GM18507 (cell line): ENCODE results near the gene HADHA.
A peak's percentile ranks its signal among the peaks of the same experiment; 100 is the strongest.
"Not testable (repeated sequence)": the region's sequence is repeated elsewhere in the genome, so short reads cannot be mapped to it uniquely, and the experiment has no call there.

Source experiments
- DNase-seq: peaks from one replicate; pipeline ENCODE4 v3.0.0; 2011; ENCODE audit warnings: low read depth; ENCODE audit not compliant: insufficient read length; ENCODE audit errors: extremely low spot score
- FAIRE-seq: peaks from 2 replicates; lab custom pipeline; 2011; peaks lifted over from hg19 to GRCh38; lab: Jason Lieb, UNC

HADHA gene

DNA sequence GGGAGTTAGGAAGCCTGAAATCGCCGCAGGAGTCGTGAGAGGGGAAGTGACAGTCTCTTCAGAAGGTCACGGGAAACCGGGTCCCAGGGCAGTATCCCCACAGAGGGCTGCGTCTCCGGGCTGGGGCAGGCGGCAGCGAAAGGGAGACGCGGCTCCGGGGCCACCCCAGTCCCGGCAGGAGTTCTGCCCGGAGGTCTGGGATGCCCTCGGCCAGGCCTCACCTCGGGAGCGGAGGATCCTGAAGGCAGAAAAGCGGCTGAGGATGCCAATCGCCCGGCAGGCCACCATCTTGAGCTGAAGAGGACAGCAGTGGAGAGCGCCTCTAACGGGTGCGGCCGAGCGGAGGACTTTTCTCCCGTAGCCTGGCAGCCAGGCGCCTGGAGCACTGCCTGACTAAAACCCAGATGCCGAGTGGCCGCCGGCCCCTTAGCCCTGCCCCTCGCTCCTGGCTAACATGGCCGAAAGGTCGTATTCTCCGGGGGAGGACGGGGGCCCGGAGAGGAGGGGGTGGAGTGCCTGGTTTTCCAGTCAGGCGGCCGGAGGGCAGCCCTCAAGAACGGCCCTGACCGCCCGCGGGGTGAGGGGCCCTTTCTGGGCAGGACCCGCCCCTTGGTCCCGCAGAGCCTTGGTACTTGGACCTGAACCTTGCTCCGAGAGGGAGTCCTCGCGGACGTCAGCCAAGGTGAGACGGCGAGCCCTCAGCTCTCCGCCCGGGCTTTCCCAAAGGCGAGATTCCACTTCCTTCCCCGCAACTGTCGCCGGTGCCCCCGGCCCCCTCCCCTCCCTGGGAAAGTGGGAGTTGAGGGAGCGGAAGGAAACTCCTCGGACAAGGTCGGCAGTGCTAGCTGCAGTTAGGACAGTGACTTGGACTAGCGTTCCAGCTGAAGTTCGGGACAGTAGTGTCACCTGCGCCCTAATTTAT is at the start of gene HADHA, which contains the start of gene HADHB:
TSS of gene HADHA (minus strand) at position 324 of the 922 bp plus-strand sequence. CDS start at position 288, 36 bp downstream.
TSS of gene HADHB (plus strand) at position 631 of the 922 bp plus-strand sequence. CDS start 9,316 bp downstream, outside the sequence.
- FAIRE-seq, result peak; percentile 92
- peak; percentile 63 for DNase-seq

GRCh38 chr2:26292646-26293045 is 48.2 kb upstream of the HADHA start:
- DNase-seq (no peak), FAIRE-seq (no peak)

DNA sequence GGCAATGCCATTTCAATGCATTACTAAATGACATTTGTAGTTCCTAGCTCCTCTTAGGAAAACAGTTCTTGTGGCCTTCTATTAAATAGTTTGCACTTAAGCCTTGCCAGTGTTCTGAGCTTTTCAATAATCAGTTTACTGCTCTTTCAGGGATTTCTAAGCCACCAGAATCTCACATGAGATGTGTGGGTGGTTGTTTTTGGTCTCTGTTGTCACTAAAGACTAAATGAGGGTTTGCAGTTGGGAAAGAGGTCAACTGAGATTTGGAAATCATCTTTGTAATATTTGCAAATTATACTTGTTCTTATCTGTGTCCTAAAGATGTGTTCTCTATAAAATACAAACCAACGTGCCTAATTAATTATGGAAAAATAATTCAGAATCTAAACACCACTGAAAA is 45.6 kb upstream of the HADHA start:
- FAIRE-seq (no peak), DNase-seq (no peak)

GRCh38 chr2:26285931-26286330 is 41.5 kb upstream of the HADHA start:
- no peak for DNase-seq
- FAIRE-seq, result no peak

- no peak for DNase-seq
Measured at GRCh38 chr2:26284132-26284531, 39.7 kb upstream of the HADHA start.

DNA sequence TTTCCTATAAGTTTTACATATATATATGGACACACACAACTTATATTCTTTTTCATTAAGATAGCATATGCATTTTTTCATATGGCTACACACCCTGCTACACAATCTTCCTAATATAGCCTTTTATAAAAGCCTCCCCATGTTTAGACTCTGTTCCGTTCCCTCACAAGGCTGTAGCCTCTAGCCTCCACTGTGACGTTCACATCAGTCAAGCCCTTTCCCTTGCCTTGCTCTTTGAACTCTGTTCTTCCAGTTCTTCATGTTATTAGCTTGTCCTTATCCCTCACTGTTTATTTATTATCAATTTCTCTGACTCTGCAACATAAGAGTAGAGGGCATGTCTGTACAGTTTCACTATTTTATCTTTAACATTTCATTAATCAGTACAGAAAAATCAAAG is 39.2 kb upstream of the HADHA start:
- FAIRE-seq (no peak), DNase-seq (no peak)

More at GRCh38 chr2:26284132-26284531, 39.7 kb upstream of the HADHA start:
- no peak for FAIRE-seq

GRCh38 chr2:26281226-26281625 is 36.8 kb upstream of the HADHA start:
- FAIRE-seq, result no peak
- no peak for DNase-seq

DNA sequence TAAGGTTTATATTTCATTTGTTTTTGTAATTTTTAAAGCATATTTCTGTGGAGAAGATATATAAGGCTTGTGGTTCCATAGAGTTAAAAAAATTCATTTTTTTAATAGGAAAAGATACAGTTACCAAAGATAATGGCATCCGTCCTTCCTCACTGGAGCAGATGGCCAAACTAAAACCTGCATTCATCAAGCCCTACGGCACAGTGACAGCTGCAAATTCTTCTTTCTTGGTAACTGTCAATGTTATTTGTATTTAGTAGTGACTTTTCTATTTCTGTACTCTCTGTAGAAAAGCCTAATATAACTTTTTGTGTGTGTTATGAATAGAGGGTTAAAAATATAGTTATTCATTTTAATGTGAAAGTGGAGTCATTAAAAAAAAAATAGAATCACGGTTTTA is 35.5 kb upstream of the HADHA start:
- FAIRE-seq, result no peak

DNA sequence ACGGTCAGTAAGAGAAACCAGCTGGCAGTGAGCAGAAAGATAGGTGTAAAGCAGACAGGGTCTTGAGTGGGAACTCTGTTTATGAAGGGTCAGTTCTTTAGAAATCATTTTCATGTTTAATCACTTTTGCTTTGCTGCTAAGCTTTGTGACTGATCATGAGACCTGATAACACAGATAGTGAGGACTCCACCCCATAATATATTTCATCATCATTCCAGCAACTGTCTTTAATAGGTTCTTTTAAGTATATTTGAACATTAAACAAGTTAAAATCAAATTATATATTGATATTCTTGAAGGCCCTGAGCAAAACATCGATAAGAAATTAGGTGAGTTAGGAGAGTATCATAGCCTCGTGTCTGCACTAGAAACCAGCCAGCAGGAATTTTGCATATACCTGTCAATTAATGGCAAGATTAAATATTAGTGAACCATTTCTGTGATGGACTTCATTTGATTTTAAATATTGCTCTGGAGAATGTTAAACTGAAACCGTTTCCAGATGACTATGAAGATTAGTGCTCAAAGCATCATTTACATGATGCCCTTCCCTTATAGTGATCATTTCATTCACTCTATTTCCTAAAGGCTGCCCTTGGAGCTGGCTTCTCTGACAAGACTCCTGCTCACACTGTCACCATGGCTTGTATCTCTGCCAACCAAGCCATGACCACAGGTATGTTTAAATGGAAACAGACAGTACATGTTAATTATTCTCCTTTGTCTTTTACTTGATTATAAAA is 32.2 kb upstream of the HADHA start:
- FAIRE-seq (no peak), DNase-seq (no peak)

More for the DNA sequence above, 35.5 kb upstream of the HADHA start:
- no peak for DNase-seq

DNA sequence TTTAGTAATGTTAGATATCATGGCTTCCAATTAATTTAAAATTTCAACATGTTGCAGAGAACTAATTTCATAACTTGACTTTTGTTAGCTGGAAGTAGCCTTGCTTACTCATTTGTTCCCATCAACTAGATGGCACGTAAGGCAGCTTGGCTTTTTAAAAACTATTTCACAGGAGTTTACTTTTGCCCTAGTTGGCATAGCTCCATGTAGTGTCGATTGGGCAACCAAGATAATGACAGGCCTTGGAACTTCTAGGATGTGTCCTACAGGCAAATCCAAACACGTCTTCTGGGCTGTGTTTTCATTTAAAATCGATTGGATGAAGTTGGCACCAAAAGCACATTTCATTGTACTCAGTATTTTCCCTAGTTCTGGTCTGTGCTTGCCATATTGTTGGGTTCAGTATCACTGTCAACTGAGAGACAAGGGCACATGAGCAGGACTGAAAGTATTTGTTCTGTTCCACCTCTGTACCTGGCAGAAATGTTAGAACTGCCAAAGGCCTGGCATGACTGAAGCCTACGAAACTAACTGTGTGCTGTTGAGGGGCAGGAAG is 29.7 kb upstream of the HADHA start:
- DNase-seq, result no peak
- FAIRE-seq, result no peak

DNA sequence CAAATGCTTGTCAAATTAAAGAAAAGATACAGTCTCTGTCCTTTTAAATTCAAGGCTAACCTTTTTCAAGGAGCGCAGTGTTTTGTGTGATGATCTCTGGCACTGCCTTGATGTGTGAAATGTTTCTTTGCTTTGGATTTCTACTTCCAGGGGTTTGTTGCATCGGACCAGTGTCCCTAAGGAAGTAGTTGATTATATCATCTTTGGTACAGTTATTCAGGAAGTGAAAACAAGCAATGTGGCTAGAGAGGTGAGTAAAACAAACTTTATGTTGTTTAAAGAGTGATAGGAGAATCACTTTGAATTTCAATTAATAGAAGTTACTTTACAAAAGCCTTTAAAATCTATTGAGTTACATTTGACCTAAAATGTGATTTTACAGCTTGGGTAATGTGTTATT is 29.1 kb upstream of the HADHA start:
- FAIRE-seq, result no peak
- no peak for DNase-seq

DNA sequence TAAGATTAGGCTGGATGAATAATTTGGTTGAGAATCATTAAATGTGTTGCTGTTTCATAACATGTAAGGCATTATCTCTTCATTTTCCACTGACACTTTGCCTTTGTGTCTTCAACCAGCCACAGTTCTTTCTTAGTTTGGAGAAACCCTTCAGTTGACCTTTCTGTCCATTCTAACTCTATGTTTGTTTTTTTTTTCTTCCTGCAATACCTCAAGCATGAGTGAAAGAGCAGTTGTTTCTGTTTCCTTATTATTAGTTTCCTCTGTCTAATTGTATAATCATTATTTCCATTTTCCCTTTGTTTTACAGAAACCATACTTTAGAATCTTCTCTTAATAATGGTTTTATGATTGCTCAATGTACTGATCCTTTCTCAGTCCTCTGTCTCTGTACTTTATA is 25.9 kb upstream of the HADHA start:
- DNase-seq, result no peak
- FAIRE-seq, result no peak

GRCh38 chr2:26269571-26270158 is 25.2 kb upstream of the HADHA start:
- no peak for DNase-seq
- FAIRE-seq, result peak; percentile 60

DNA sequence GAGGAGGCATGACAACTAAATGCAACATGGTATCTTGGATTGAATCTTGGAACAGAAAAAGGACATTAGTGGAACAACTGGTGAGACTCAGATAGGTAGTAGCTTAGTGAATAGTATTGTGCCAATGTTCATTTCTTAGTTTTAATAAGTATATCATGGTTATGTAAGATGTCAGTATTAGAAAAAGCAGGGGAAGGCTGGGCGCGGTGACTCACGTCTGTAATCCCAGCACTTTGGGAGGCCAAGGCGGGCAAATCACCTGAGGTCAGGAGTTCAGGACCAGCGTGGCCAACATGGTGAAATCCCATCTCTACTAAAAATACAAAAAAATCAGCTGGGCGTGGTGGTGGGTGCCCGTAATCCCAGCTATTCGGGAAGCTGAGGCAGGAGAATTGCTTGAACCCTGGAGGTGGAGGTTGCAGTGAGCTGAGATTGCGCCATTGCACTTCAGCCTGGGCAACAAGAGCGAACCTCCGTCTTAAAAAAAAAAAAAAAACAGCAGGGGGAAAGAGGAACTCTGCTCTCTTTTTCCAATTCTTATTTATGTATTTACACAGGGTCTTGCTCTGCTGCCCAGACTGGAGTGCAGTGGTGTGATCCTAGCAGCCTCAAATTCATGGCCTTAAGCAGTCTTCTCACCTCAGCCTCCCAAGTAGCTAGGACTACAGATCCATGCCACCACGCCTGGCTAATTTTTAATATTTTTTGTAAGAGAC is 24.4 kb upstream of the HADHA start:
- FAIRE-seq, DNase-seq: not testable (repeated sequence)

GRCh38 chr2:26268213-26268612 is 23.8 kb upstream of the HADHA start:
- FAIRE-seq (no peak), DNase-seq (no peak)

GRCh38 chr2:26258836-26259235 is 14.4 kb upstream of the HADHA start:
- FAIRE-seq, result not testable (repeated sequence)

DNA sequence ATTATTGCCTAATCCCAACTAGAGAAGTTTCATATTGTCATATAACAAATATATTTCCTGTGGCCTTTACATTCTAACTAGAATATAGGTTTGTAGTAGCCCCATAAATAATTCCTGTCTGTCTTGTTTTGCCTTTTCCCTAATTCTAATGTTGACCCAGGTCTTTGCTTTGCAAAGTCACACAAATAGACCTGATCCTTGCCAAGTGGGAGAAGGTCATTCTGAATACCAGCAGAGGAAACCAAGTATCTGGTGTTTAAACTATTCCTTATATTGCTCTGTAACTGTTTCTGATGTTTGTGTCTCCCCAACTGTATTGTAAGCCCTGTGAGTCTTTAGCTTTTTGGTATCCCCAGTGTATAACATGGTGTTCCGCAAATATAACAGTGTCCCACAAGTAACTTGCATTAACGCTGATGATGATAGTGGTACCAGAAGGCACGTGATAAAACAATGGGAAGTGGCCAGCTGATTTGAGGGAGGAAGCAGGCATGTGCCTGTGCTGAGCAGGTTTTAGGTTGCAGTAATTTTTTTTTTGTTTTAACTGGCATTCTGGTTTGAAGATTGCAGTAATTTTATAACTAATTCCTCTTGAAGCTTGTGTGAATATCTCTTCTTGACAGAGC is 11.4 kb upstream of the HADHA start:
- FAIRE-seq, result no peak
- no peak for DNase-seq

More at GRCh38 chr2:26258836-26259235, 14.4 kb upstream of the HADHA start:
- not testable (repeated sequence) for DNase-seq

DNA sequence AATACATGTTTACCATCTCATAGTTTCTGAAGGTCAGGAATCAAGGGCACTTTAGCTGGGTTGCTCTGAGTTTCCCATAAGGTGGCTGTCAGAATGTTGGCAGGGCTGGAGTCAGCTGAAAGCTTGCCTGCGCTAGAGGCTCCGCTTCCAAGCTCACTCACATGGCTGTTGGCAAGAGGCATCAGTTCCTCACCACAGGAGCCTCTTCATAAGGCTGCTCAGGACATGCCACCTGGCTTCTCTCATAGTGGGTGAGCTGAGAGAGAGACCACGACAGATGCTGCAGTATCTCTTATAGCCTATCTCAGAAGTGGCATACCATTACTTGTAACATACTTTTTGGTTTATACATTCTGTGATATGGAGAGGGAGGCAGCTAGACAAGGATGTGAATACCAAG is 7.5 kb upstream of the HADHA start:
- DNase-seq (no peak), FAIRE-seq (no peak)

DNA sequence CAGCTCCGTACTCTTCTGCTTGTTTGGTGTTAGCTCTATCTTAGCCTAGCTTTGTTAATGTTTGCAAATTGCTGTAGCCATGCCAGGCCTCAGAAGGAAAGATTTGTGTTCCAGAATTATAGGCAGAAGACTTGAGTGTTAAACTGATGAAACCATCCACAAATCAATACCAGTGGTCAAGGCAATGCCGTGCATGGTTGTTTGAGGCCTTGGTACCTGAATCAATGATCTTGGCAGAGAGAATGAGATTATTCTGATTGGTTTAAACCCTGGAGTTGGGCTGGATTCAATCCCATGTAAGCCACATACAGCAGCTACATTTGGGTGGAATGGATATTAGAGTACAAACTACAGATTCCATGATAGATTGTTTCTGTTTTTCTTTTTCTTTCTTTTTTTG is 5.2 kb upstream of the HADHA start:
- DNase-seq (no peak), FAIRE-seq (no peak)
